HUDEP-2 (cell line): ENCODE measurements around the gene UGT2B28.
A peak's percentile ranks its signal among the peaks of the same experiment; 100 is the strongest.
"Not testable (repeated sequence)": the region's sequence is repeated elsewhere in the genome, so short reads cannot be mapped to it uniquely, and the experiment has no call there.

Source experiments
- DNase-seq, 76 experiments: peaks; one replicate each; lab custom pipeline; 2025; ENCODE audit not compliant: unreplicated experiment in 76 of 76; lab: John Stamatoyannopoulos, UW

UGT2B28 gene

GRCh38 chr4:69280081-69280480 is at the start of gene UGT2B28:
TSS of gene UGT2B28 (plus strand) at chr4:69280475. CDS start at chr4:69280501, 26 bp downstream.
- not testable (repeated sequence) for DNase-seq

GRCh38 chr4:69239092-69239491 is 41.2 kb upstream of the UGT2B28 start:
- DNase-seq = no peak

- peak in 61 of 76 experiments; percentile 3 to 91 (median 65) for DNase-seq
Measured at GRCh38 chr4:69239557-69240168, 40.6 kb upstream of the UGT2B28 start.

GRCh38 chr4:69240787-69241186 is 39.5 kb upstream of the UGT2B28 start:
- peak in 4 of 76 experiments; percentile 3 to 46 (median 23) for DNase-seq

GRCh38 chr4:69241746-69242145 is 38.5 kb upstream of the UGT2B28 start:
- not testable (repeated sequence) for DNase-seq

- peak in 3 of 76 experiments; percentile 0 to 6 (median 4) for DNase-seq
Measured at GRCh38 chr4:69242562-69243240, 37.6 kb upstream of the UGT2B28 start.

- not testable (repeated sequence) for DNase-seq
Measured at GRCh38 chr4:69250884-69251283, 29.4 kb upstream of the UGT2B28 start.

- not testable (repeated sequence) for DNase-seq
Measured at GRCh38 chr4:69253147-69253772, 27.0 kb upstream of the UGT2B28 start.

GRCh38 chr4:69268612-69269011 is 11.7 kb upstream of the UGT2B28 start:
- not testable (repeated sequence) for DNase-seq

- not testable (repeated sequence) for DNase-seq
Measured at GRCh38 chr4:69296356-69296755, 16.1 kb downstream of the UGT2B28 start.

- peak in 44 of 76 experiments; percentile 0 to 75 (median 26) for DNase-seq
Measured at GRCh38 chr4:69308426-69309033, 28.3 kb downstream of the UGT2B28 start.

- DNase-seq = peak in 51 of 76 experiments; percentile 1 to 89 (median 29)
Measured at GRCh38 chr4:69309549-69310076, 29.3 kb downstream of the UGT2B28 start.

GRCh38 chr4:69310262-69310661 is 30.0 kb downstream of the UGT2B28 start:
- DNase-seq = not testable (repeated sequence)

- peak in 55 of 76 experiments; percentile 0 to 67 (median 34) for DNase-seq
Measured at GRCh38 chr4:69317669-69318298, 37.5 kb downstream of the UGT2B28 start.

GRCh38 chr4:69321153-69321729 is 41.0 kb downstream of the UGT2B28 start:
- DNase-seq = peak in 12 of 76 experiments; percentile 1 to 39 (median 19)

- peak in 34 of 76 experiments; percentile 2 to 80 (median 58) for DNase-seq
Measured at GRCh38 chr4:69322055-69322454, 41.8 kb downstream of the UGT2B28 start.

GRCh38 chr4:69323284-69323683 is 43.0 kb downstream of the UGT2B28 start:
- no peak for DNase-seq

GRCh38 chr4:69330345-69331047 is 50.2 kb downstream of the UGT2B28 start:
- DNase-seq = no peak

- not testable (repeated sequence) for DNase-seq
Measured at GRCh38 chr4:69331304-69331703, 51.0 kb downstream of the UGT2B28 start.
